HEK293 (cell line): Measurements from ENCODE around the gene SYT13.

Experiments
- CTCF ChIP-seq: fragments of 450-650 bp; formaldehyde crosslinking; IDR thresholded peaks from 2 replicates; pipeline ENCODE4 v1.5.1; 2016; ENCODE audit warnings: missing biosample characterization, missing genetic modification characterization
- HOXC10 ChIP-seq: sonication (generic); formaldehyde crosslinking; IDR thresholded peaks from 2 replicates; pipeline ENCODE4 v1.8.1; 2023; ENCODE audit warnings: mild to moderate bottlenecking, missing genetic modification reagents
- PATZ1 ChIP-seq: fragments of 450-650 bp; formaldehyde crosslinking; IDR thresholded peaks from 2 replicates; pipeline ENCODE4 v1.5.1; 2016; ENCODE audit warnings: missing biosample characterization, missing genetic modification characterization
- RBAK ChIP-seq: fragments of 450-650 bp; formaldehyde crosslinking; IDR thresholded peaks from 2 replicates; pipeline ENCODE4 v1.5.1; 2016; ENCODE audit warnings: missing biosample characterization, missing genetic modification characterization
- TRIM28 ChIP-seq: IDR thresholded peaks from 2 replicates; pipeline ENCODE4 v1.6.1; 2011; ENCODE audit warnings: low read length, control low read depth, borderline replicate concordance
- ZNF221 ChIP-seq: fragments of 450-650 bp; formaldehyde crosslinking; IDR thresholded peaks from 2 replicates; pipeline ENCODE4 v1.5.1; 2017; ENCODE audit warnings: missing biosample characterization, missing genetic modification characterization, borderline replicate concordance
- ZNF302 ChIP-seq: fragments of 450-650 bp; formaldehyde crosslinking; IDR thresholded peaks from 2 replicates; pipeline ENCODE4 v1.5.1; 2016; ENCODE audit warnings: missing biosample characterization, missing genetic modification characterization, low read depth
- ZNF350 ChIP-seq: fragments of 450-650 bp; formaldehyde crosslinking; IDR thresholded peaks from 2 replicates; pipeline ENCODE4 v1.5.0; 2017; ENCODE audit warnings: missing biosample characterization, mild to moderate bottlenecking, missing genetic modification characterization
- ZNF398 ChIP-seq: fragments of 450-650 bp; formaldehyde crosslinking; IDR thresholded peaks from 2 replicates; pipeline ENCODE4 v1.5.1; 2017; ENCODE audit warnings: missing biosample characterization, missing genetic modification characterization
- ZNF610 ChIP-seq: fragments of 450-650 bp; formaldehyde crosslinking; IDR thresholded peaks from 2 replicates; pipeline ENCODE4 v1.5.1; 2016; ENCODE audit warnings: missing biosample characterization, missing genetic modification characterization, borderline replicate concordance
- ZNF658 ChIP-seq: fragments of 450-650 bp; formaldehyde crosslinking; IDR thresholded peaks from 2 replicates; pipeline ENCODE4; 2016; ENCODE audit warnings: missing biosample characterization, missing genetic modification characterization
- ZNF704 ChIP-seq: fragments of 450-650 bp; formaldehyde crosslinking; IDR thresholded peaks from 2 replicates; pipeline ENCODE4 v1.5.1; 2016; ENCODE audit warnings: missing biosample characterization, missing genetic modification characterization

DNA sequence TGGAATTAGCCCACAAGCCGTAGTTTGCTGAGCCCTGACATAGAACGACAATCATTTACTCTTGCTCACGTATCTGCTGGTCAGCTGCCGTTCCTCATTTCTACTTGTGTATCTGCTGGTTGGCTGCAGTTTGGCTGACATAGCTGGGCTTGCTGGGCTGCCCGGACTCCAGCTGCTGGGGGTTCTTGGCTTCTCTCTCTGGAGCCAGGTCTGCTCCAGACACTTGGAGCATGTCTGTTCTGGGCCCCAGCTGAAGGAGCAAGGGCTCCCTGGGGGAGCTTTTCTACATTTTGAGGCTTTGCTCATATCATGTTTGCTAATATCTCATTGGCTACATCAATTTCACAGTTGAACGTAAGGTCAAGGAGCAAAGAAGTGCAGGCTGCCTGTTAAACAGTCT, 92.4 kb downstream of the SYT13 start:
- TF ChIP-seq CTCF (tag by site-specific recombination): no peak
- TF ChIP-seq ZNF350 (tag by site-specific recombination): no peak
- TF ChIP-seq ZNF704 (tag by site-specific recombination): no peak
- no peak for TF ChIP-seq RBAK (tag by site-specific recombination)
- TF ChIP-seq ZNF610 (tag by site-specific recombination): no peak
- no peak for TF ChIP-seq ZNF302 (tag by site-specific recombination)
- no peak for TF ChIP-seq ZNF658 (tag by site-specific recombination)
- TF ChIP-seq ZNF398 (tag by site-specific recombination): no peak
- TF ChIP-seq HOXC10 (CRISPR knock-in tag): no peak
- no peak for TF ChIP-seq ZNF221
- no peak for TF ChIP-seq PATZ1 (tag by site-specific recombination)
- no peak for TF ChIP-seq TRIM28
